Esophagus (tissue), 2 donors: Measurements from ENCODE around the gene ZC3H18. TPM values are rescaled to one million over a fixed set of nuclear protein-coding genes. Genes with fewer than 3 reads are reported as not detected.

Experiments used
- H3K27ac ChIP-seq, 2 donors: one replicate each; pipeline ENCODE4 v1.5.1; 2013; ENCODE audit warnings: low read depth in 2 of 2, mild to moderate bottlenecking in 2 of 2, inconsistent platforms in 1 of 2, low read length in 1 of 2, moderate library complexity in 1 of 2
- H3K27me3 ChIP-seq, 2 donors: one replicate each; pipeline ENCODE4 v1.6.1; 2013; ENCODE audit warnings: low read length in 2 of 2, control low read depth in 1 of 2, mild to moderate bottlenecking in 1 of 2; ENCODE audit not compliant: insufficient read depth in 2 of 2, control insufficient read depth in 1 of 2
- H3K36me3 ChIP-seq, 2 donors: one replicate each; pipeline ENCODE4 v1.6.1; 2013; ENCODE audit warnings: low read length in 1 of 2; ENCODE audit not compliant: control insufficient read depth in 2 of 2, insufficient read depth in 2 of 2
- H3K4me1 ChIP-seq, 2 donors: one replicate each; pipeline ENCODE4 v1.6.1; 2013; ENCODE audit warnings: low read length in 1 of 2; ENCODE audit not compliant: control insufficient read depth in 2 of 2, insufficient read depth in 2 of 2
- H3K4me3 ChIP-seq, 2 donors: one replicate each; pipeline ENCODE4 v1.5.1; 2013; ENCODE audit warnings: low read length in 2 of 2, mild to moderate bottlenecking in 2 of 2, low read depth in 1 of 2, moderate library complexity in 1 of 2
- H3K9me3 ChIP-seq, 2 donors: one replicate each; pipeline ENCODE4 v1.6.1; 2013; ENCODE audit warnings: mild to moderate bottlenecking in 2 of 2, low read depth in 1 of 2, low read length in 1 of 2, moderate library complexity in 1 of 2; ENCODE audit not compliant: control insufficient read depth in 2 of 2, insufficient read depth in 1 of 2
- WGBS, 2 donors: extraction: QIAGEN DNeasy Blood & Tissue Kit; methylation state at CpG; one replicate each; pipeline ENCODE4 v1.1.7; 2013; 5-methylcytosine and 5-hydroxymethylcytosine counted together
- polyA plus RNA-seq, 2 donors: library from polyadenylated mRNA; stranded (reverse); fragments of 200-250 nt; gene quantifications; one replicate each; pipeline ENCODE4 v1.2.3, GENCODE V29; 2013
- donor health status: healthy with polysubstance abuse.
- donor health status: Bipolar disorder and iron deficiency.

Gene ZC3H18
- polyA plus RNA-seq, 2 donors = 19.1 to 24.5 TPM

DNA sequence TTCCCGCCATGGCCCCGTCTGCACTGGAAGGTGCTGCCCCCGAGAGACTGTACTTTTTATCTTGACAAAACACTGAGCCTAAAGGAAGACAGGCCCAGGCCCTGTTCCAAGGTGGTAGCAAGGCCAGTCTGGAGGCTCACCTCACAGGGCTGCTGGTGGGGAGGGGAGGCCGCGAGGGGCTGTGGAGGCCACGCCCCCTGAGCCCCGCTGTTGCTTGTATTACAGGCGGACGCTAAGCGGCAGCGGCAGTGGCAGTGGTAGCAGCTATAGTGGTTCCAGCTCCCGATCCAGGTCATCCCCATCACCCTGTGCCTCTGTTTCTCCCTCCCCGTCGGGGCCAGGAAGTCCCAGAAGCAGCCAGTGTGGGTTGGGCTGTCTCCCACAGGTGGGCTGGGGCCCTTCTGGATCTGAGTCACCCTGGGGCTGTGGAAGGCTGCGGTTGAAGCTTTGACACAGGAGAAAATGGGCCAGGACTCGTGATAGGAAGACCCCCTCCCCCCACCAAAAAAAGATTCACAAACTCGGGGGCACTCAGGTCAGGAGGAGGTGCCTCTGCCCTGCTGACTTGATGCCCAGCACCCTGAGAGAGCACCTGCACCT lies 54.9 kb downstream of the ZC3H18 start:
- Histone ChIP-seq H3K4me3 (no peak overlapping the region), H3K27ac (no peak overlapping the region), H3K9me3 (peaks cover 0 to 2% of the 10 kb centered on the region in 2 donors), H3K4me1 (no peaks in the 10 kb centered on the region), H3K36me3 (peaks cover 17 to 59% of the 10 kb centered on the region in 2 donors), H3K27me3 (no peaks in the 10 kb centered on the region)
- 85 to 86% methylated on average over 17 of the region's 17 CpGs for WGBS, 2 donors

DNA sequence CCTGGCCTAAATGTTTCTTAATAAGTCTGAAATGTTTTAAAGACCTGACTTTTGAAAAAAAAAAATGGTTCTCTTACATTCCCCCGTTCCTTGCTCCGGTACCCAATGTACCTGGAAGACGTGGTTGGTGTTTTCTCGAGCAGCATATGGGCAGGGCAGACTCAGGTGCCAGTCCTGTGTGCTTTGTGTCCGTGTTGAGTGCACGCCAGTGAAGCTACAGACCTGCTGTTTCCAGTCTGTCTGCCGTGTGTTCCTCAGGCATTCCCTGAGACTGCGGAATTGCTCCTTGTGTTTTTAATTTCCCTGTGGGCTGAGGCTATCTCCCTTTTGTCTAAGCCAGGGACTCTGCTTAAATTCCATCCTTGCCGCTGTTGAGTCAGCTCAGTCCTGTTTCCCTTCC lies 56.4 kb downstream of the ZC3H18 start:
- Histone ChIP-seq H3K4me3 (no peak overlapping the region), H3K36me3 (peaks cover 17 to 72% of the 10 kb centered on the region in 2 donors), H3K4me1 (no peaks in the 10 kb centered on the region), H3K9me3 (peaks cover 0 to 2% of the 10 kb centered on the region in 2 donors), H3K27me3 (no peaks in the 10 kb centered on the region), H3K27ac (no peak overlapping the region)
- 90% methylated on average over 9 of the region's 9 CpGs for WGBS, 2 donors

DNA sequence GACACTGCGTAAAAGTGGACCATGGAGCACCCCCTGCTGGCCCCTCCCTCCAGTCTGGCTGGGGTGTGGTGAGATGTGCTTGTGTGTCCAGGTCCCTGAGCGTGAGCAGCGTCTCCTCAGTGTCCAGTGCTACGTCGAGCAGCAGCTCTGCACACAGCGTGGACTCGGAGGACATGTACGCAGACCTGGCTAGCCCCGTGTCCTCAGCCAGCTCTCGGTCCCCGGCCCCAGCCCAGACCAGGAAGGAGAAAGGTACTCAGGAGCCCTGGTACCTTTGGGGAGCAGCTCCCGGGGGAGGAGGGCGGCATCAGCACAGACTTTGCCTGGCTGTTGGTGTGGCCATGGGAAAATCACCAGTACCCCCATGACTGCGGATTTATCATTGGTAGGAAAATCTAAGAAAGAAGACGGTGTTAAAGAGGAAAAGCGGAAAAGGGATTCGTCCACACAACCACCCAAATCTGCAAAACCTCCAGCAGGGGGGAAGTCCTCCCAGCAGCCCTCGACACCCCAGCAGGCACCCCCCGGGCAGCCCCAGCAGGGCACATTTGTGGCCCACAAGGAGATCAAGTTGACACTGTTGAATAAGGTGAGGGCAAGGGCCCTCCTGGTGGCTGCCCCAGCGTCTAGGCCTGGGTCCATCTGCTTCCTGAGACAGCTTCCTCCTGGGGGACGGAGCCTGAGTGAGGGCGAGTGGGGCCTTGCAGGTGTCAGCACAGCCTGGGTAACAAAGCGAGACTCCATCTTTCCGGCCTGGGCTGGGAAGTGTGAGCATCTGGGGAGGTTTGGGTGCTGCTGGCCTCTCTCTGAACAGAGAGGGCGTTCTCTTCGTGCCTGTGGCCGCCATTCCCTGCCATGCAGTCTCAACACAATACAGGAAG lies 57.6 kb downstream of the ZC3H18 start:
- no peaks in the 10 kb centered on the region for H3K4me1 ChIP-seq
- H3K27ac ChIP-seq = no peak overlapping the region
- no peaks in the 10 kb centered on the region for H3K27me3 ChIP-seq
- H3K9me3 ChIP-seq = peaks cover 0 to 2% of the 10 kb centered on the region in 2 donors
- H3K36me3 ChIP-seq = peaks cover 9 to 73% of the 10 kb centered on the region in 2 donors
- 96% methylated on average over 27 of the region's 27 CpGs for WGBS, 2 donors
- H3K4me3 ChIP-seq = no peak overlapping the region

DNA sequence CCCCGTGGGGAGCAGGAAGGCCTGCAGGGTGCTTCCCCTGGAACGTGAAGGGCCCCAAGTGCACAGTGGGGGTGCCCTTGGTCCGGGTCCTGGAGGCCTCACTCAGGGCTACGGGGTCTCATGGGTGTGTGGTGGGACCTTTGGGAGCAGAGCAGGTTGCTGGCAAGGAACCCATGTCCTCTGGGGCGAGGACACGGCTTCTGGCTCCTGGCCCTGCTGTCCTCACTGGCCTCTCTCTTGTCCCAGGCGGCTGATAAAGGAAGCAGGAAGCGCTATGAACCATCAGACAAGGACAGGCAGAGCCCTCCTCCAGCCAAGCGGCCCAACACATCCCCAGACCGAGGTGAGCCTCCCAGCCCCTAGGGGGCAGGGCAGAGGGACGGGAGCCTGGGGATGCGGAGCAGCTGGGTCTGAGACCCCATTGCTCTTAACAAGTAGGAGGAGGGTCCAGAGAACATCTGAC lies 58.3 kb downstream of the ZC3H18 start:
- WGBS, 2 donors = 67 to 70% methylated on average over 12 of the region's 12 CpGs

DNA sequence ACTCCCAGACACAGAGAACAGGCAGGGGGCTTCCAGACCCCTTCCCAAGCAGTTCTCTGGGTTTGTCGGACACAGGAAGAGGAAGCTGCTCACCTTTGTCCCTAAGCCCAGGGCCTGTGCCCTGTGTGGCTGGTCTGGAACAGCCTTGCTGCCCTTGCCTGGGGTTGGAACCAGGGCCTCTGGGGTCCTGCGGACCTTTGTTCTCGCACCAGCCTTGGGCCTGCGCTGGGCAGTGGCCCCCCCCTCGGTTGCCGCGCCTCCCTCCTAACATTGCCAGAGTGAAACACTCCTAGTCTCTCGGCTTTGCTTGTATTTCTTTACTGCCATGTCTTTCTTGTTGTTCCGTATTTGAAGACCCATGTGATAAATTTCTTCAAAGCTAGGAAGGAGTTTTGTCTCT lies 59.6 kb downstream of the ZC3H18 start:
- Histone ChIP-seq H3K27me3 (peaks cover 0 to 3% of the 10 kb centered on the region in 2 donors), H3K9me3 (no peaks in the 10 kb centered on the region), H3K36me3 (peaks cover 0 to 53% of the 10 kb centered on the region in 2 donors), H3K4me1 (peaks cover 0 to 2% of the 10 kb centered on the region in 2 donors), H3K4me3 (no peak overlapping the region), H3K27ac (no peak overlapping the region)
- WGBS, 2 donors = 83 to 85% methylated on average over 9 of the region's 9 CpGs

More for the DNA sequence above, 58.3 kb downstream of the ZC3H18 start:
- peaks cover 3 to 66% of the 10 kb centered on the region in 2 donors for H3K36me3 ChIP-seq
- no peak overlapping the region for H3K4me3 ChIP-seq
- H3K27ac ChIP-seq = no peak overlapping the region
- no peaks in the 10 kb centered on the region for H3K9me3 ChIP-seq
- no peaks in the 10 kb centered on the region for H3K4me1 ChIP-seq
- H3K27me3 ChIP-seq = no peaks in the 10 kb centered on the region

DNA sequence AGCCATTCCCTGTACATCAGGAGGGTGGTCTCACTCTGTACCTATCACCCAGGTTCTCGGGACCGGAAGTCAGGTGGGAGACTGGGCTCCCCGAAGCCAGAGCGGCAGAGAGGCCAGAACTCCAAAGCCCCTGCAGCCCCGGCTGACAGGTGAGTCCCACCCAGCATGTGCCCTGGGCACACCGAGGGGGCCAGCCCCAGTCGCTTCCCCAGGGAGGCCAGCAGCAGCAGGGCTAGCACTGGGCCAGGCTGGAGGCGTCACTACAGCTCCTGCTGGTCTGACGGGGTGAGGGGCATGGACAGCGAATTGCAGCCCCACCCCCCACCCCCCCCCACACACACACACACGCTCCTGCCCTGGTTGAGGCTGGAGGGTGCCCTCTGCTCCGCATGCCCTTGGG lies 60.2 kb downstream of the ZC3H18 start:
- 89 to 95% methylated on average over 11 to 12 of the region's 12 CpGs for WGBS, 2 donors
- Histone ChIP-seq H3K9me3 (no peaks in the 10 kb centered on the region), H3K4me1 (peaks cover 0 to 2% of the 10 kb centered on the region in 2 donors), H3K36me3 (peaks cover 0 to 48% of the 10 kb centered on the region in 2 donors), H3K4me3 (no peak overlapping the region), H3K27ac (no peak overlapping the region), H3K27me3 (peaks cover 0 to 3% of the 10 kb centered on the region in 2 donors)

DNA sequence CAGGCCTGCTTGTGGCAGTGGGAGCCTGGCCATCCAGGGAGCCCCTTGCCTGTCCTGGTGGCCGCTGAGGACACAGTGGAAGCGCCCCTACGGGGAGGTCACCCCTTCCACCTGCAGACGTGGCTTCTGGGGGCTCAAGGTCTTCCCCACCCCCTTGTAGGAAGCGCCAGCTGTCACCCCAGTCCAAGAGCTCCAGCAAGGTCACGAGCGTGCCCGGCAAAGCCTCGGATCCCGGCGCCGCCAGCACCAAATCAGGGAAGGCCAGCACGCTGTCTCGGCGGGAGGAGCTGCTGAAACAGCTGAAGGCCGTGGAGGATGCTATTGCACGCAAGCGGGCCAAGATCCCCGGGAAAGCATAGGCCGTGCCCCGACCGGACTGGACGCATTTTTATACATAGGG lies 60.7 kb downstream of the ZC3H18 start:
- 92 to 93% methylated on average over 23 of the region's 23 CpGs for WGBS, 2 donors
- peaks cover 0 to 2% of the 10 kb centered on the region in 2 donors for H3K4me1 ChIP-seq
- H3K36me3 ChIP-seq = peaks cover 0 to 48% of the 10 kb centered on the region in 2 donors
- no peak overlapping the region for H3K4me3 ChIP-seq
- H3K27me3 ChIP-seq = peaks cover 0 to 3% of the 10 kb centered on the region in 2 donors
- H3K9me3 ChIP-seq = no peaks in the 10 kb centered on the region
- no peak overlapping the region for H3K27ac ChIP-seq

DNA sequence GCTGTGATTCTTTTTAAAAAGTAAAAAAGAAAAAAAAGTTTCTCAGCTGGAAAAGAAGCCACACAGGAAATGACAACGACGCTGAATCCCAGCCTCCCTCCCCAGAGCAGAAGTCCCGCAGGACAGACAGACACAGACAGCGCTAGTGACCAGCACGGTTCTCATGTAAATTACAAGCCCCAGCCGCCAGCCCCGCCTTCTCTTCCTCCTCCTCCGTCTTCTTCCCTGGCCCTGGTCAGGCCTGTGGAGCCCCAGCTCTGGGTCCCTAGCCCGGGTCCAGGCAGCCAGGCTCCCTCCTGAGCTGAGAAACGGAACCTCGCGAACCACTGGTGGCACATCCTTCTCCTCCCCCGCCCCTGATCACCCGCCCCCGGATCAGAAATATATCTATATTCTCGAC lies 61.2 kb downstream of the ZC3H18 start:
- Histone ChIP-seq H3K27ac (no peak overlapping the region), H3K4me3 (no peak overlapping the region), H3K27me3 (peaks cover 0 to 3% of the 10 kb centered on the region in 2 donors), H3K36me3 (peaks cover 0 to 48% of the 10 kb centered on the region in 2 donors), H3K9me3 (no peaks in the 10 kb centered on the region), H3K4me1 (peaks cover 0 to 2% of the 10 kb centered on the region in 2 donors)
- WGBS, 2 donors = 75 to 78% methylated on average over 16 of the region's 16 CpGs

DNA sequence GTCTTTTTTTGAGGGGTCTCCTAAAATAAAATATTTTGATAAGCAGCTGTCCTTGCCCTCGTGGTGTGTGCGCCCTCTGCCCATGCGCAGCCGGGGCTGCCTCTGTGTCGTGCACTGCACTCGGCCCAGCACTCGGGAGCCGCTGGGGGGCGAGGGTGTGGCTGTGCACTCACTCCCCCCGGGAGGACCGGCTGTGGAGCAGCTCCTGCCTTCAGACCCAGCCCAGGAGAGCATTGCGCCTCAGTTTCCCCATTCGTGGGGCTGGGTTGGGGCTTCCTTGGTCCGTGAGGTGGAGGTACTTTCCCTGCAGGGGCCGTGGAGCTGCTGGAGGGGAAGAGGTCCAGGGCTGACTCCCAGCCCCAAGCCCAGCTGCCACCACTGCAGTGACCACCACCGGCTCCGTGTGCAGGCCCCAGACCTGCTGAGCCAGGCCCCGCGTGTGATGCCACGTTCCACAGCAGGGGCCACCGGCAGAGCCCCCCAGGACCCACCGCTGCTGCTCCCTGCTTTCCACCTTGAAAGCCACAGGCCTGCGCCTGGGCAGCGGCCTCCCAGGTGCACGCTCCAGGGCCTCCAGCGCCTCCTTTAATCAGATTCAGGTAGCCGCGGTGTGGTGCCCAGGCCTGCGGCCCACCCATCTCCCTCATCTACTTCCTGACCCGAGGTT lies 61.9 kb downstream of the ZC3H18 start:
- H3K36me3 ChIP-seq = peaks cover 0 to 43% of the 10 kb centered on the region in 2 donors
- H3K4me3 ChIP-seq = no peak overlapping the region
- 89 to 91% methylated on average over 25 to 30 of the region's 30 CpGs for whole genome bisulfite sequencing, 2 donors
- no peak overlapping the region for H3K27ac ChIP-seq
- peaks cover 0 to 7% of the 10 kb centered on the region in 2 donors for H3K27me3 ChIP-seq
- H3K9me3 ChIP-seq = no peaks in the 10 kb centered on the region
- peaks cover 0 to 2% of the 10 kb centered on the region in 2 donors for H3K4me1 ChIP-seq
